NCI-H524 treated with DMSO at 0.1 percent for 48 hours (cell line): Measurements from ENCODE around the gene CFAP46.

ENCODE experiments used
- DNase-seq: peaks from one replicate; lab custom pipeline; 2025; lab: John Stamatoyannopoulos, UW

Gene CFAP46

DNA sequence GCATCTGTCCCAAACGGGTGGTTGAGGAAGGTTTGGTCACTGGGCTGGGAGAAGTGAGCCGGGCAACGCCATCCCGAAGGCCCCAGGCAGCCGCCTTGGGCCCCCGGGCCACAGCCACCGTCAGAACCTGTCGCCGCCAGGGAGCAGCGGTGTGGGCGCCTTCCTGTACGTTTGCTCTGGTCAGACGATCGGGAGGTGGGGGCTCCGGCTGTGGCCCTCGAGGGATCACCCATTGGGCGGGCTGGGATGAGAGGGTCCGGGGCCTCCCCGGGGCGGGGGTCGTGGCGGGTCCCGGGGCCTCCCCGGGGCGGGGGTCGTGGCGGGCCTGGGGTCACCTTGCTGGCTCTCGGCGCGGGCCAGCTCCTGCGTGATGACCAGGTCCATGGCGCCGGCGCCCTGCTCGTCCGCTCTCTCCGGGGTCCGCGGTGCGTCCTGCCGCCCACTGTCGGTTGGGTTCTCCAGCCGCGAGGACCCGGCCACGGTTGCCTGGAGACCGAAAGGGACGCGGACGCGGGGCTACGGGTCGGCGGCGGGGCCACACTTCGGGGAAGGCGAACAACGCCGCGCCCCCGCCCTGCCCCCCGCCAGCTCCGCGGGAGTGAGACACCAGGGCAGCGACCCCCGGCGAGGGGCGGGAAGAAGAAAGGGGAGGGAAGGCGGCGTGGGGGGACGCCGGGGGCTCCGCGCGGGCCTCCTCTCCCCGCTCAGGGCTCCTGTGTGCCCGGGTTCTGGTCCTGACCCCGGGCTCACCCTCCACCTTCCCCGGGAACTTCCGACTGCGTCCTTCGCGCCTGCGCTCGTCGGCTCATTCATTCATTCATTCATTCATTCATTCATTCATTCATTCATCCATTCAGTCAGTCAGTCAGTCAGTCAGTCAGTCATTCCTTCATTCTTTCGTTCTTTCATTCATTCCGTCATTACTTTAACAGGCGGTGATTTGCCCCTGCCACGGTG, at the start of gene CFAP46:
Gene CFAP46, minus strand, starts transcription at position 470 of the 957 bp plus-strand sequence. Its CDS starts 86 bp downstream, at position 384.
- no peak for DNase-seq

- DNase-seq: no peak
These were observed 49.5 kb upstream of the CFAP46 start for GRCh38 chr10:132991706-132992432.

- no peak for DNase-seq
These were observed 48.5 kb upstream of the CFAP46 start for GRCh38 chr10:132990684-132991545.

DNA sequence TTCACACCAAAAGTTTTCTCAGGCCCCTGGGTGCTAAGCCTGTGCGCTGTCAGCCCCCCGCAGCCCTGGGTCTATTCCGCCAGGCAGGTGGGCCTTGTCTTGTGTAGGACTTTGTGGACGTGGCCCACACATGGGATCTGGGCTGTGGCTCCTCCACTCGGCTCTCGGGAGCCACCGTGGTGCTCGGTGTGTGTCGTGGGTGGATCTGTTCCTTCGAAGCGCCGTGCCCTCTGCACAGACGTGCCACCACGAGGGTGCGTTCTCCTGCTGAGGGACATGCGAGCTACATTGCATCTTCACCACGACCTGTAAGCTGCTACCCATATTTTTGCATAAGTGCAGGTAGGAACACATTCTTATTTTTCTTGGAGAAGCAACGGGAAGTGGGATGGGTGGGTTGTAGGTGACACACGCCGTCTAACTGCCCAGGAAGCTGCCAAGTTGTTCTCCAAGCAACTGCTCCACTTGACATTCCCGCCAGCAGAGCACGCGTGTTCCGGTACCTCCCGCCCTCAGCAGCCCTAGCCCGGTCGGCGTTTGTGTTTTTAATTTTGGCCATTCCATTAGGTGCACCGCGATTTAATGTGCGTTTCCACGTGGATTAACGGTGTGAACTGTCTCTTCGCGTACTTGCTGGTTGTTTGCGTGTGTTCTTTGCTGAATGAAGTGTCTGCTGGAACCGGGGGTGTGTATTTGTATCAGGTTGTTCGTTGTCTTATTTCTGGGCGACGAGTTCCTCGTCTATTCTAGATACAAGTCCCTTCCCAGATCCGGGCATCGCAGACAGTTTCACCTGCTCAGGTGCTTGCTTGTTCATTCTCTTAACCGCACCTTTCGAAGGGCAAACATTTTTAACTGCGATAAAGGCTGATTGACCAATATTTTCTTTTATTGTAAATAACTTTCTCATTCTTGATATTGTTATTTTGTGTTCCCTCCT, 47.4 kb upstream of the CFAP46 start:
- no peak for DNase-seq

DNA sequence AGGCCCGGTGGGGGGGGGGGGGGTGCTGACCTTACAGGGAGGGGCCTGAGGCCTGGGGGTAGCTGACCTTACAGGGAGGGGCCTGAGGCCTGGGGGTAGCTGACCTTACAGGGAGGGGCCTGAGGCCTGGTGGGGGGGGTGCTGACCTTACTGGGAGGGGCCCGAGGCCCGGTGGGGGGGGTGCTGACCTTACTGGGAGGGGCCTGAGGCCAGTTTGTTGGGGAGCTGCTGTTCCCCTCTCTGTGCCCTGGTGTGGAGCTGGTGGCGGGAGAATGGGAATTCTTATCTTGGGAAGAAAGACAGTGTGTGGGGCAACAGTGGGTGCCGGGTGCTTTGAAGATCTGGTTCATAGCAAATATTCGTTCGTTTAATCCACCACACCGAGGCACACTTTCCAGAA, 46.6 kb upstream of the CFAP46 start:
- no peak for DNase-seq

GRCh38 chr10:132987671-132988571, 45.6 kb upstream of the CFAP46 start:
- no peak for DNase-seq

DNA sequence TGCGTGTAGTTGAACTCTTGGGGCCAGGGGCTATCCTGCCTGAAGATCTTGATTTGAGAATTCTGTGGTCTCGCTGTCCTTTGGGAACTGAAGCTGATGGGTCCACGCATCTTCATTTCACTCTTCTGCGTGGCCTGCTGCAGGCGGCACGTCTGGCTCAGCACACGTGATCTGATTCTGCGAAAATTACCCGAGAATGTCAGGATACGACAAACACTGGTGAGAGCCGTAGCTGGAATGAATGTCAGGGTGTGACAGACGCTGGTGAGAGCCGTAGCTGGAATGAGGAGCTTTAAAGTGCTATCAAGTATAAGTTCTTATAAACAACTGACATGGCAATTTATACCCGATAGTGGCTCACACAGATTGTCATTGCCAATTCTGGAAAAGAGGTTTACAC, 44.6 kb upstream of the CFAP46 start:
- no peak for DNase-seq

- no peak for DNase-seq
These were observed 44.2 kb upstream of the CFAP46 start for GRCh38 chr10:132986576-132986975.

- no peak for DNase-seq
These were observed 43.7 kb upstream of the CFAP46 start for GRCh38 chr10:132986076-132986475.

GRCh38 chr10:132985546-132985900, 43.2 kb upstream of the CFAP46 start:
- no peak for DNase-seq

GRCh38 chr10:132984801-132985545, 42.6 kb upstream of the CFAP46 start:
- DNase-seq: no peak

- no peak for DNase-seq
These were observed 41.6 kb upstream of the CFAP46 start for GRCh38 chr10:132984008-132984295.

- no peak for DNase-seq
These were observed 41.1 kb upstream of the CFAP46 start for GRCh38 chr10:132983252-132984007.

DNA sequence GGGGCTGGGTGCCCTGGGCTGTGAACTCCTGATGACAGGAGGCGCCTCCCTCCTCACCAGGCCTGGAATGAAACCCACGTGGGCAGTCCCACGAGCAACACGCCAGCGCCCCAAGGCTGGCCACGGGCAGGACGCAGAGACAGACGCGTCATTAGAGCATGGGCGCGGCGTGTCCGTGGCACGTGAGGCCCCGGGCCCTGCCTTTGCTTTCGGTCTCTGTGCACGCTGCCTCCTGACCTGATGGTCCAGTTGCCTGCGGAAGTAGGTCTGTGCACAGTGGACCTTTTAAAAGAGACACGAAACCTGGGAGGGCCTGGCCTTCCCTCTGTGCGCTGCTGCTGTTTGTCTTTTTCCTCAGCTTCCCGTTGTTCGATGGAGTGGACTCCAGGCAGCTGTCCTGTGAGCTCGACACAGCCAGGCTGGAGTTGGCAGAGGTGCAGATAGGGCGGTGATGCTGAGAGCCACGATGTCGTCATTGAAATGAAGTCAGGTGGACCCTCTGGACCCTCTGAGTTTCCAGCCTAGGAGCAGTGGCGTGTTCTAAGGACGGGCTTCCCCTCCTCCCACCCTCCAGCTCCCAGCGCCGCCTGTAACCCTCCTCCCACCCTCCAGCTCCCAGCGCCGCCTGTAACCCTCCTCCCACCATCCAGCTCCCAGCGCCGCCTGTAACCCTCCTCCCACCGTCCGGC, 40.1 kb upstream of the CFAP46 start:
- no peak for DNase-seq

- DNase-seq: no peak
These were observed 39.4 kb upstream of the CFAP46 start for GRCh38 chr10:132981746-132982145.

GRCh38 chr10:132981173-132981555, 38.8 kb upstream of the CFAP46 start:
- no peak for DNase-seq

DNA sequence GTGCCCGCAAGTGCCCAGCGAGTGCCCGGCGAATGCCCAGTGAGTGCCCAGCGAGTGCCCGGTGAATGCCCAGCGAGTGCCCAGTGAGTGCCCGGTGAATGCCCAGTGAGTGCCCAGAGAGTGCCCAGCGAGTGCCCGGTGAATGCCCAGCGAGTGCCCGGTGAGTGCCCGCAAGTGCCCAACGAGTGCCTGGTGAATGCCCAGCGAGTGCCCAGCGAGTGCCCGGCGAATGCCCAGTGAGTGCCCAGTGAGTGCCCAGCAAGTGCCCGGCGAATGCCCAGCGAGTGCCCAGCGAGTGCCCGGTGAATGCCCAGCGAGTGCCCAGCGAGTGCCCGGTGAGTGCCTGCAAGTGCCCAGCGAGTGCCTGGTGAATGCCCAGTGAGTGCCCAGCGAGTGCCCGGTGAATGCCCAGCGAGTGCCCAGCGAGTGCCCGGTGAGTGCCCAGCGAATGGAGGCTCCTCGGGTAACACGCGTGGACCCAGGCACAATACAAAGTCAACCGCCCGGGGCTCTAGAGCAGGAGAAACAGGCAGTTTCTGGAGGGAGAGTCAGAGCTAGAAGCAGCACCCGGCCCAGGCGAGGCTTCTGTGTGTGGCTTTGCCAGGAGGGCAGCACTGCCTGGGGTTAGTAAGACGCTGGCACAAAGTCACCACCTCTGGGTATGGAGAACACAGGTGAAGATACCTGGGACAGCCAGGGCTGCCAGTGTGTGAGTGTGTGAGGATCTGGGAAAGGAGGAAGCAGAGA, 38.2 kb upstream of the CFAP46 start:
- no peak for DNase-seq
